Endothelial cell of umbilical vein (primary cell): ENCODE measurements around the gene GNB1L. TPM values are rescaled to one million over a fixed set of nuclear protein-coding genes. Genes with fewer than 3 reads are reported as not detected.

Source experiments
- BruUV-seq: library from RNA; stranded (reverse); fragments of 400-500 nt; replicated peaks from 2 replicates; lab custom pipeline; 2021; lab: Mats Ljungman, UMichigan
- CTCF ChIA-PET: fragments of 300-600, 350-600 bp; sonication (Branson Sonifier 250); formaldehyde crosslinking; loops from one replicate; lab custom pipeline; 2021; ENCODE audit warnings: antibody characterized with exemption, inconsistent platforms; lab: Charles Lee
- POLR2A ChIA-PET: fragments of 300-600, 350-600 bp; sonication (Branson Sonifier 250); formaldehyde crosslinking; loops from one replicate; lab custom pipeline; 2021; ENCODE audit warnings: antibody characterized with exemption, inconsistent platforms; lab: Charles Lee
- DNase-seq: peaks from one replicate; pipeline ENCODE4 v3.0.0-alpha.2; 2011; ENCODE audit warnings: low read depth, low spot score
- FAIRE-seq: peaks from 2 replicates; lab custom pipeline; 2011; peaks lifted over from hg19 to GRCh38; lab: Jason Lieb, UNC
- H2AFZ ChIP-seq: 2 replicates; pipeline ENCODE4 v1.6.0; 2012; ENCODE audit warnings: low read depth, low read length, control low read depth, inconsistent platforms
- H3K27ac ChIP-seq: 2 replicates; pipeline ENCODE4 v1.5.1; 2011; ENCODE audit warnings: low read depth, mild to moderate bottlenecking, control low read depth, low read length, moderate library complexity; ENCODE audit not compliant: insufficient read depth
- H3K27me3 ChIP-seq, 2 experiments: 2 replicates each; pipeline versions ENCODE4 v1.6.0 to v1.6.1; 2011; ENCODE audit warnings: low read length in 2 of 2, mixed read lengths in 1 of 2; ENCODE audit not compliant: control insufficient read depth in 2 of 2, insufficient read depth in 2 of 2
- H3K36me3 ChIP-seq, 2 experiments: 2 replicates in 1 of 2; 3 replicates in 1 of 2; pipeline ENCODE4 v1.5.1; 2011; ENCODE audit warnings: low read length in 2 of 2, mild to moderate bottlenecking in 1 of 2, moderate library complexity in 1 of 2; ENCODE audit not compliant: control insufficient read depth in 2 of 2, insufficient read depth in 2 of 2; ENCODE audit errors: extremely low read depth in 1 of 2
- H3K4me1 ChIP-seq: 3 replicates; pipeline ENCODE4 v1.5.1; 2011; ENCODE audit warnings: mild to moderate bottlenecking, low read length; ENCODE audit not compliant: control insufficient read depth, insufficient read depth; ENCODE audit errors: extremely low read depth
- H3K4me2 ChIP-seq: 2 replicates; pipeline ENCODE4 v1.6.1; 2011; ENCODE audit warnings: low read length, control low read depth, mixed read lengths; ENCODE audit not compliant: insufficient read depth
- H3K4me3 ChIP-seq, 3 experiments: fragments of 200-600 bp in 1 of 3; sonication (generic), shearing (Covaris generic) in 1 of 3; replicated peaks in 1 of 3; 2 replicates each; pipeline ENCODE4 v1.5.1; 2011 to 2016; ENCODE audit warnings: control low read depth in 3 of 3, low read length in 3 of 3, mild to moderate bottlenecking in 2 of 3, inconsistent platforms in 1 of 3, low read depth in 1 of 3, moderate library complexity in 1 of 3; ENCODE audit not compliant: insufficient read depth in 1 of 3
- H3K79me2 ChIP-seq: 2 replicates; pipeline ENCODE4 v1.6.0; 2012; ENCODE audit warnings: low read length, inconsistent platforms; ENCODE audit not compliant: control insufficient read depth, insufficient read depth
- H3K9ac ChIP-seq: replicated peaks from 2 replicates; pipeline ENCODE3; 2011; ENCODE audit warnings: low read length, control low read depth; ENCODE audit not compliant: insufficient read depth; ENCODE audit errors: extremely low read depth
- H3K9me1 ChIP-seq: replicated peaks from 3 replicates; pipeline ENCODE4 v1.6.0; 2011; ENCODE audit warnings: mild to moderate bottlenecking, low read length; ENCODE audit not compliant: control insufficient read depth, insufficient read depth; ENCODE audit errors: extremely low read depth
- H3K9me3 ChIP-seq: replicated peaks from 2 replicates; pipeline ENCODE4 v1.5.1; 2012; ENCODE audit warnings: low read length, inconsistent platforms; ENCODE audit not compliant: control insufficient read depth, insufficient read depth
- H4K20me1 ChIP-seq: replicated peaks from 2 replicates; pipeline ENCODE3; 2011; ENCODE audit warnings: mild to moderate bottlenecking, low read length; ENCODE audit not compliant: control insufficient read depth, insufficient read depth; ENCODE audit errors: extremely low read depth
- CTCF ChIP-seq, 2 donors: IDR thresholded peaks; 1 replicate in 1 of 2; 2 replicates in 1 of 2; pipeline ENCODE4 v1.5.1; 2011; ENCODE audit warnings: low read length in 2 of 2, mild to moderate bottlenecking in 2 of 2, moderate library complexity in 2 of 2, control low read depth in 1 of 2, inconsistent platforms in 1 of 2, low read depth in 1 of 2; ENCODE audit not compliant: insufficient read depth in 1 of 2; ENCODE audit errors: extremely low read depth in 1 of 2
- EZH2 ChIP-seq: IDR thresholded peaks from 2 replicates; pipeline ENCODE4 v1.6.1; 2012; ENCODE audit warnings: borderline replicate concordance, low read depth, mild to moderate bottlenecking, moderate library complexity, low read length, inconsistent platforms; ENCODE audit not compliant: severe bottlenecking
- FOS ChIP-seq: IDR thresholded peaks from 2 replicates; pipeline ENCODE4 v1.6.1; 2011; ENCODE audit warnings: mild to moderate bottlenecking, low read length, moderate library complexity, borderline replicate concordance; ENCODE audit not compliant: insufficient read depth
- GATA2 ChIP-seq: IDR thresholded peaks from 2 replicates; pipeline ENCODE4 v1.7.0; 2011; ENCODE audit warnings: low read depth, mild to moderate bottlenecking, moderate library complexity, mixed read lengths, low read length; ENCODE audit not compliant: insufficient read length, insufficient read depth
- JUN ChIP-seq: IDR thresholded peaks from 2 replicates; pipeline ENCODE4 v1.6.1; 2011; ENCODE audit warnings: borderline replicate concordance, low read depth; ENCODE audit not compliant: insufficient read length, insufficient read depth
- MAX ChIP-seq: IDR thresholded peaks from 2 replicates; pipeline ENCODE4 v1.6.1; 2011; ENCODE audit not compliant: insufficient read depth, insufficient read length
- MYC ChIP-seq: IDR thresholded peaks from one replicate; pipeline ENCODE4 v1.6.1; 2011; ENCODE audit warnings: mild to moderate bottlenecking, low read depth, low read length
- POLR2A ChIP-seq: IDR thresholded peaks from 2 replicates; pipeline ENCODE4 v1.6.1; 2012; ENCODE audit warnings: low read depth, mild to moderate bottlenecking, control low read depth, low read length
- POLR2AphosphoS5 ChIP-seq: IDR thresholded peaks from 2 replicates; pipeline ENCODE4 v1.6.1; 2012; ENCODE audit warnings: low read depth, mild to moderate bottlenecking, control low read depth, low read length, moderate library complexity; ENCODE audit not compliant: insufficient read depth
- dilution Hi-C: fragments of 300-500 bp; cut with MboI; formaldehyde crosslinking; loops from one replicate; pipeline ENCODE4 v1.15.0; 2019; ENCODE audit warnings: low sequenced_read_pairs; ENCODE audit not compliant: extremely low pct_ligation_motif_present
- intact Hi-C: fragments of 100-400 bp; cut with micrococcal nuclease; formaldehyde crosslinking; loops from one replicate; pipeline ENCODE4 v1.10.0; 2022
- polyA plus RNA-seq, 4 experiments: library from polyadenylated mRNA; depleted of rRNA in 3 of 4; stranded (reverse) in 3 of 4; unstranded in 1 of 4; fragments of >200 nt; gene quantifications; 2 replicates each; pipeline versions ENCODE4 v1.2.1 to v1.2.3, GENCODE V29; 2011 to 2012; ENCODE audit warnings: missing spikeins in 1 of 4
- total RNA-seq: library from RNA; stranded (reverse); gene quantifications from 2 replicates; pipeline ENCODE4 v1.2.3, GENCODE V29; 2021

The GNB1L gene
- total and polyA plus RNA-seq, 2 donors (not counting 3 experiments of a cell fraction or from before 2014, with no cell fraction given), result 5.4 to 5.9 TPM

- TF ChIP-seq FOS (no peak), MAX (no peak), POLR2AphosphoS5 (no peak), MYC (no peak), JUN (no peak), GATA2 (no peak), CTCF (IDR thresholded peaks at IDR 0.05; ENCODE audit: extremely low read depth in 1 of 2, insufficient read depth in 1 of 2, low read depth in 1 of 2, low read length in 2 of 2) (no peak), POLR2A (no peak), EZH2 (no peak)
- CTCF ChIA-PET, result no interaction called here
Observed at GRCh38 chr22:19831016-19831415, 23.7 kb downstream of the GNB1L start.

More at GRCh38 chr22:19831016-19831415, 23.7 kb downstream of the GNB1L start:
- no peak overlapping the region for H2AFZ ChIP-seq
- H3K9me1 ChIP-seq, result no peaks in the 10 kb centered on the region
- H3K4me2 ChIP-seq, result no peak overlapping the region
- no peaks in the 10 kb centered on the region for H3K79me2 ChIP-seq
- POLR2A ChIA-PET, result no interaction called here
- no peaks in the 10 kb centered on the region for H4K20me1 ChIP-seq
- no peak overlapping the region for H3K27ac ChIP-seq
- intact Hi-C loops, result no loop called here
- no peak for DNase-seq
- no peak overlapping the region for H3K4me3 ChIP-seq
- H3K4me1 ChIP-seq, result no peaks in the 10 kb centered on the region
- H3K27me3 ChIP-seq, result no peaks in the 10 kb centered on the region
- FAIRE-seq, result no peak
- H3K36me3 ChIP-seq, result no peaks in the 10 kb centered on the region
- BruUV-seq, result no TSS peak
- dilution Hi-C loops, result no loop called here
- H3K9me3 ChIP-seq, result no peaks in the 10 kb centered on the region
- no peak overlapping the region for H3K9ac ChIP-seq
